LNCAP (cell line): ENCODE measurements around the gene NIPA2.

Experiments
- TF ChIP-seq, protein P1 (sequence below): fragments of 450-650 bp; IDR thresholded peaks from 2 replicates; pipeline ENCODE4 v1.5.1; 2017; ENCODE audit warnings: mild to moderate bottlenecking

Gene NIPA2

DNA sequence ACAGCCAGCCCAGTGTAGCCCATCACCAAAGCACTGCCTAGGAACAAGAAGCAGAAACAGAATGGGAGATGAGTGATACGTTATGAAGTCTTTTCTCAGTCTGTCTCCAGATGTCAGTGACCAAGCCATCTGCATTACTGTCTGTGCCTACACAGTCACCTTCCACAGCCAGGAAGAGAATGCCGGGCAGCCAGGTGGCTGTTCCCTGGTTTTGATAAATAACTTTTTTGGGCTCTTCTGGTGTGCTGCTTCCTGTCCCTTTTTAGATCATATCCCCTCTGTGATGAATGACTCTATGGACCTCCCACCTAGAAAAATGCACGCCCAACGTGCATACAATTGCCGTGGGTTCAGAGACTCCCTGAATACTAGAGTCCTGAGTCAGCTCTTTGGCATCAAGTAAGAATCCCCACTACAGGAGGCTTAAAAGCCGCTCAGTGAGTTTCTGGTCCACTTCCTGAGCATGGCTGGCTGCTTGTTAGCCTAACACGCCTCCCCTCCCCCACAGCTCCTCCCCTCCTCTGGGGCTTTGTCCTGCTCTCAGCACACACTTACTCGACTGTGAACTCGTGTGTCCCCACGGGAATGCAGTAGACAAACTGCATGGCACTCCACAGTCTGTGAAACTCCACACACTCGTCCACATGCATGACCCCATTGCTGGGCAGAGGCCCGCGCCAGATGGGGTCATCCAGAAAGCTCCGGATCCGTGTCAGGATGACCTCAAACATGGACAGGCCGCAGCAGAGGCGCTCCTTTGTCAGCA lies 34.7 kb downstream of the NIPA2 start:
- TF ChIP-seq, protein P1, sequence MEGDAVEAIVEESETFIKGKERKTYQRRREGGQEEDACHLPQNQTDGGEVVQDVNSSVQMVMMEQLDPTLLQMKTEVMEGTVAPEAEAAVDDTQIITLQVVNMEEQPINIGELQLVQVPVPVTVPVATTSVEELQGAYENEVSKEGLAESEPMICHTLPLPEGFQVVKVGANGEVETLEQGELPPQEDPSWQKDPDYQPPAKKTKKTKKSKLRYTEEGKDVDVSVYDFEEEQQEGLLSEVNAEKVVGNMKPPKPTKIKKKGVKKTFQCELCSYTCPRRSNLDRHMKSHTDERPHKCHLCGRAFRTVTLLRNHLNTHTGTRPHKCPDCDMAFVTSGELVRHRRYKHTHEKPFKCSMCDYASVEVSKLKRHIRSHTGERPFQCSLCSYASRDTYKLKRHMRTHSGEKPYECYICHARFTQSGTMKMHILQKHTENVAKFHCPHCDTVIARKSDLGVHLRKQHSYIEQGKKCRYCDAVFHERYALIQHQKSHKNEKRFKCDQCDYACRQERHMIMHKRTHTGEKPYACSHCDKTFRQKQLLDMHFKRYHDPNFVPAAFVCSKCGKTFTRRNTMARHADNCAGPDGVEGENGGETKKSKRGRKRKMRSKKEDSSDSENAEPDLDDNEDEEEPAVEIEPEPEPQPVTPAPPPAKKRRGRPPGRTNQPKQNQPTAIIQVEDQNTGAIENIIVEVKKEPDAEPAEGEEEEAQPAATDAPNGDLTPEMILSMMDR: no peak

DNA sequence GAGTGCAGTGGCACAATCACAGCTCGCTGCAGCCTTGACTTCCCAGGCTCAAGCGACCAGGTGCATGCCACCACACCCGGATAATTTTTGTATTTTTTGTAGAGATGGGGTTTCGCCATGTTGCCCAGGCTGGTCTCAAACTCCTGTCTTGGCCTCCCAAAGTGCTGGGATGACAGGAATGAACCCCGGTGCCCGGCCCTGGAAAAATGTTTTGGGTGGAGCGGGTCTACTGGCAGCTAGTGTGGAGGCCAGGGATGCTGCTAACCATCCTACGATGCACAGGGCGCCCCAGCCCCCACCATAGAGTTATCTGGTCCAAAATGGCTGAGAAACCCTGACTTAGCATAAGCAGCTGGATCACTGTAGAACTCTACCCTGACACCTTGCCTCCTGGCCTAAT lies 35.4 kb downstream of the NIPA2 start:
- TF ChIP-seq, protein P1: no peak

DNA sequence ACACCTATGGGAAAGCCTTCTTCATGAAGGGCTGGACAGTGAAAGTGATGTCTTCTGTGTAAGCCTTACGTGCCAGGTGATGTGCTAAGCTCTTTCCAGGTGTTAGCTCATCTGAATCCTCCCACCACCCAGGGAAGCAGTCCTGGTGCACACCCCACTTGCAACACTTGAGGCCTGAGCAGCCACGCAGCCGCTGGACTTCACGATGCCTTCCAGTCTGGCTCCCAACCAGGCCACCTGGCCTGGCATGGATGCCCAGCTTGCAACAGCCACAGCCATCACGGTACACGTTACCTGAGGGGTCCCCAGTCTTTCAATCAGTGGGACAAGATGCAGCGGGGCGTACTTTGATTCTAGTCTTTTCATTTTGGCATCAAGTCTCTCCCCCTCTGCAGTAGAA lies 35.8 kb downstream of the NIPA2 start:
- TF ChIP-seq, protein P1: no peak

DNA sequence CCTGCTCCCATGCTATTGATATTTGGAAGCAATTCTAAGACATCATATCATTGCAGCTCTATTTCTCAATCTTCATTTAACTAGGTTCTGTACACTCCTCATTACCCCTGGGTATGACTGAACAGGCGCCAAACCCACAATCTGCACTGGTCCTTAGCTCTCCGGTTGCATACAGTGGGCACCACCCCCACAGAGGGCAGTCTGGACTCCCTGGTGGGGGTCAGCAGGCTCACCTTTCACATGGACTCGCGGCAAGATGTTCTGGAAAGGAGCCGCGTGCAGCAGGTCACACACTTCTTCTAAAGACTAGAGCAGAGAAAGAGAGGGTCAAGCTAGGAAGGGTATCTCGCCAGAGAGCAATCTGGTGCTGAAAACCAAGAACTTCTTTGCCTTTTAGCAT lies 36.5 kb downstream of the NIPA2 start:
- TF ChIP-seq, protein P1: no peak

DNA sequence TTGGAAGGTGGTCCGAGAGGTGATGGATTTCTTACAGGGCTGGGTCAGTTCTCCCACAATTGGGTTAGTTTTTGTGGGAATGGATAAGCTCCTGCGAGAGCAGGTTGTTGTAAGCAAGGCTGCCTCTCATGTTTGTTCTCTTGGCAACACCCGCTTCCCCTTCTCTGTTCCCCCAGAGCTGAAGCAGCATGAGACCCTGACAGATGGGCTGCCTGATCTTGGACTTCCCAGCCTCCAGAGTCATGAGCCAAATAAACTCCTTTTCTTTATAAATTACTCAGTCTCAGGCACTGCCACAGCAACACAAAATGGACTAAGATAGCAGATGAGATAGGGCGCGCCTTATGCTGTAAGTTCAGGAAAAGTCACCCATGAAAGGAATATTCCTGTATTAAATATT lies 38.7 kb downstream of the NIPA2 start:
- TF ChIP-seq, protein P1: no peak

DNA sequence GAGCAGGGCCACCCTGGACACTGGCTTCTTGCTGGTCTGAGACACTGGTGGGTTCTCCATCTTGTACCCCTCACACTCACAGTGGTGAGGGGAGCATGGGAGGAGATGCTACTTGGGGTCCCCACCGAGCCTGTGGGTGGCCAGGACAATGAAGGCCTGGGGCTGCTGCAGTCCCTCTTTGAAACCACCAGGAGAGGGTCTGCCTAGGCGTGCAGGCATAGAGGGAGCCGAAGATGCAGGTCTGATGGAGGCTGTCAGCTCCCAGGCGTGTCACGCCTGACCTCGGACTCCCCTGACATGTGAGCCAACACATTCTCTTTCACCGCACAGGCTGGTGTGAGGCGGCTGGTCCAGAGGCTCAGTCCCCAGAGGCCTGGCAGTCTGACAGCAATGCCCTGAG lies 39.1 kb downstream of the NIPA2 start:
- TF ChIP-seq, protein P1: no peak

DNA sequence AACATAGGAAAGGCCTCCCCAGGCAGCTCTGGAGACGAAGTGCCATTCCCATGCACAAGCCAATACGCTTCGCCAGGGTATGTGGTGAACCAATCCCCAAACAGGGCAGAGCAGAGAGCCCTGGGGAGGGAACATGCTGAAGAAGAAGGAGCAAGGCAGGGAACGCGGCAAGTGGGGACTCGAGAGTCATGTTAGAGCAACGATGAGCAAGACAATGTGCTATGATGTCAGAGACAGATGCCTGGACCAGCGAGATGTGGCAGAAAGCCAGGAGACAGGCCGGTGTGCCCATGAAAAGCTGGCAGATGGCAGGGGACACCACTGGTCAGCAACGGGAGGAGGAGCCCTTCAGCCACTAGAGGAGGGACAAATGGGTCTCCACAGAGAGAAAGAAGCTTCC lies 39.6 kb downstream of the NIPA2 start:
- TF ChIP-seq, protein P1: no peak
